HL-60 (cell line): Measurements from ENCODE around the gene SCIMP.

Experiments used
- DNase-seq, 2 experiments: peaks; one replicate each; pipeline ENCODE4 v3.0.0-alpha.2; 2010 to 2020; ENCODE audit warnings: low read depth in 1 of 2, low spot score in 1 of 2
- H3K27ac ChIP-seq: fragments of 250-450 bp; sonication (Bioruptor Pico); replicated peaks from 2 replicates; pipeline ENCODE4 v1.5.1; 2020; ENCODE audit warnings: mild to moderate bottlenecking, moderate library complexity
- H3K27me3 ChIP-seq: fragments of 250-450 bp; sonication (Bioruptor Pico); 2 replicates; pipeline ENCODE4 v1.5.1; 2021; ENCODE audit warnings: mild to moderate bottlenecking, moderate library complexity; ENCODE audit not compliant: insufficient read depth, poor library complexity, severe bottlenecking
- H3K4me3 ChIP-seq: replicated peaks from 2 replicates; pipeline ENCODE4 v1.5.1; 2011; ENCODE audit warnings: mild to moderate bottlenecking, control low read depth, low read length; ENCODE audit not compliant: insufficient read depth
- CTCF ChIP-seq: IDR thresholded peaks from one replicate; pipeline ENCODE4 v1.5.1; 2011; ENCODE audit warnings: low read length, control low read depth, inconsistent platforms; ENCODE audit not compliant: insufficient read depth
- GABPA ChIP-seq: IDR thresholded peaks from 2 replicates; pipeline ENCODE4 v1.6.1; 2012; ENCODE audit warnings: low read depth
- POLR2AphosphoS5 ChIP-seq: IDR thresholded peaks from 2 replicates; pipeline ENCODE4 v1.6.1; 2012; ENCODE audit warnings: low read depth
- SPI1 ChIP-seq: IDR thresholded peaks from 2 replicates; pipeline ENCODE4 v1.6.1; 2012; ENCODE audit warnings: low read depth, mild to moderate bottlenecking, borderline replicate concordance
- long read RNA-seq: library from polyadenylated mRNA; unstranded; transcript quantifications from one replicate; pipeline ENCODE4 v2.0.0, GENCODE V29; 2020
- TF ChIP-seq, protein P1 (sequence below): IDR thresholded peaks from 2 replicates; pipeline ENCODE4 v1.6.1; 2012; ENCODE audit warnings: low read depth; ENCODE audit not compliant: insufficient replicate concordance

Gene SCIMP
- long read RNA-seq, result 0 reads

- Histone ChIP-seq H3K4me3 (no peak within 1 kb of the TSS), H3K27me3 (no peaks in the 10 kb centered on the region), H3K27ac (no peak within 1 kb of the TSS)
- DNase-seq, result peak in 1 of 2 experiments; percentile 74
- TF ChIP-seq SPI1 (peak; percentile 95), GABPA (no peak), CTCF (no peak), POLR2AphosphoS5 (no peak)
- TF ChIP-seq, protein P1, sequence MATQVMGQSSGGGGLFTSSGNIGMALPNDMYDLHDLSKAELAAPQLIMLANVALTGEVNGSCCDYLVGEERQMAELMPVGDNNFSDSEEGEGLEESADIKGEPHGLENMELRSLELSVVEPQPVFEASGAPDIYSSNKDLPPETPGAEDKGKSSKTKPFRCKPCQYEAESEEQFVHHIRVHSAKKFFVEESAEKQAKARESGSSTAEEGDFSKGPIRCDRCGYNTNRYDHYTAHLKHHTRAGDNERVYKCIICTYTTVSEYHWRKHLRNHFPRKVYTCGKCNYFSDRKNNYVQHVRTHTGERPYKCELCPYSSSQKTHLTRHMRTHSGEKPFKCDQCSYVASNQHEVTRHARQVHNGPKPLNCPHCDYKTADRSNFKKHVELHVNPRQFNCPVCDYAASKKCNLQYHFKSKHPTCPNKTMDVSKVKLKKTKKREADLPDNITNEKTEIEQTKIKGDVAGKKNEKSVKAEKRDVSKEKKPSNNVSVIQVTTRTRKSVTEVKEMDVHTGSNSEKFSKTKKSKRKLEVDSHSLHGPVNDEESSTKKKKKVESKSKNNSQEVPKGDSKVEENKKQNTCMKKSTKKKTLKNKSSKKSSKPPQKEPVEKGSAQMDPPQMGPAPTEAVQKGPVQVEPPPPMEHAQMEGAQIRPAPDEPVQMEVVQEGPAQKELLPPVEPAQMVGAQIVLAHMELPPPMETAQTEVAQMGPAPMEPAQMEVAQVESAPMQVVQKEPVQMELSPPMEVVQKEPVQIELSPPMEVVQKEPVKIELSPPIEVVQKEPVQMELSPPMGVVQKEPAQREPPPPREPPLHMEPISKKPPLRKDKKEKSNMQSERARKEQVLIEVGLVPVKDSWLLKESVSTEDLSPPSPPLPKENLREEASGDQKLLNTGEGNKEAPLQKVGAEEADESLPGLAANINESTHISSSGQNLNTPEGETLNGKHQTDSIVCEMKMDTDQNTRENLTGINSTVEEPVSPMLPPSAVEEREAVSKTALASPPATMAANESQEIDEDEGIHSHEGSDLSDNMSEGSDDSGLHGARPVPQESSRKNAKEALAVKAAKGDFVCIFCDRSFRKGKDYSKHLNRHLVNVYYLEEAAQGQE, result no peak
These were observed at the start of gene SCIMP for GRCh38 chr17:5234645-5235576. Gene SCIMP (minus strand): TSS chr17:5234860. CDS start chr17:5234755, 105 bp downstream.

DNA sequence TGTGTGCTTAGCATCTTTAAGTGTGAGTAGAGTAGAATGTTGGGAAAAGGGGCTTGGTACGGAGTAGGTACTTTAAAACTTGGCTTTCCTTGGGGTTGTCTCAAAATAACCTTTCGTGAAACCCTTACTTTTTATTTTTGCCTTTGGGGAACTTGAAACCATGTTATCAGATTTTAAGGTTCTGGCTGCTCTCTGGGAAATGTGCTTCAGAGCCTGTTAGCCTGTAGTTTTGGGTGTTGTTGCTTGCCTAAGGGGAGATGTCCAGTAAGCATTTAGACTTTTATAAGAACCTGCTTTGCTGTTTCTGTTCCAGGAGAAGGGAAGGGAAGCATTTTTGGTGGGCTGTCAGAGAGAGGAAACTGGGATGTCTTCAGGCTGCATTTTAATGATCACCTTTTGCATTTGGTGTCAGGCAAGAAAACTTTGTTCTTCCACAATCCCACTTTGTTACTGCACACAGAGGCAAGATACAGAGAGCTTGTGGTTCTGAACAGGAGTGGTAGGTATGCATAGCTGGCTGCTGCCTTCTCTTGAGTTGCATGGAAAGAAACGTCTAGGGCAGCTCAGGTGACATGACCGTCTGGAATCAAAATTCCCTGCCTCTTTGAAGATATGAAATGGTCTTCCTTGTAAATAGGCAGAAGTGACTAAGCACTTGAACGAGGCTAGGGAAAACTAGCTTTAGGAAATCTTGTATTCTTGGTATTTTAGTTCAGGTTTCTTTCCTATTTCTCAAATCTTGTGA lies 49.1 kb upstream of the SCIMP start:
- Histone ChIP-seq H3K4me3 (peak overlapping the region; percentile 54), H3K27ac (no peak overlapping the region; the same call in 1 of the 2 replicates), H3K27me3 (no peaks in the 10 kb centered on the region)
- TF ChIP-seq GABPA (no peak), POLR2AphosphoS5 (no peak), CTCF (no peak), SPI1 (no peak)
- TF ChIP-seq, protein P1, result no peak
- DNase-seq, result no peak

DNA sequence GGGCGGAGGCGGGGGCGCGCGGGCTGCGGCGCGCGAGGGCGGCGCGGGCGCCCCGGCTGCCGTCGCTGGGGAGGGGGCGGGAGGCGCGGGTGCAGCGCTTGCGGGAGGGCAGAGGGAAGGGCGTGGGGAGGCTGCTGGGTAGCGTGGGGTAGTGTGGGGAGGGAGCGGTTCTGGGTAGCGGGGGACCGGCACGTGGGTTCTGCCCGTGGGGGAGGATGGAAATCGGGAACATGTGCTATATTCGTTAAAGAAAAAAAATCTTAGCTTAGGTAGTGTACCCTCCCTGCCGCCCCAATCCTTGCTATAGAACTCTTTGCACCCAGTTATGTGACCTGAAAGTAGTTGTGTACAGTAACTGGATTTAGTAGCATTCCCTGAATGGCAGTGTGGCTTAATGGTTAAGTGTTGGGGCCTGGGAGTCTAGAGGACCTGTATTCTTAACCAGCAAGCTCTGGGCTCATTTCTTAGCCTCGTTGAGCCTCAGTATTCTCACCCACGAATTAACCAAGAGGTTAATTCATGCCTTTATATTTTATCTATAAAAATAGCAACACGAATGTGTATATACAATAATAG lies 48.1 kb upstream of the SCIMP start:
- DNase-seq, result peak in 1 of 2 experiments; percentile 6
- Histone ChIP-seq H3K4me3 (peak overlapping the region; percentile 54), H3K27ac (peak overlapping the region; percentile 62), H3K27me3 (no peaks in the 10 kb centered on the region)
- TF ChIP-seq CTCF (no peak), POLR2AphosphoS5 (no peak), SPI1 (no peak), GABPA (no peak)
- TF ChIP-seq, protein P1, result no peak
